ENCODE measurements around the gene PDLIM1. TPM values are rescaled to one million over a fixed set of nuclear protein-coding genes. Genes with fewer than 3 reads are reported as not detected.
A peak's percentile ranks its signal among the peaks of the same experiment; 100 is the strongest.

PDLIM1 gene
- total and polyA plus RNA-seq, 2 of the 8 experiments (the other 6 are each of a cell fraction or from before 2014, with no cell fraction given), result 169 to 245 TPM

DNA sequence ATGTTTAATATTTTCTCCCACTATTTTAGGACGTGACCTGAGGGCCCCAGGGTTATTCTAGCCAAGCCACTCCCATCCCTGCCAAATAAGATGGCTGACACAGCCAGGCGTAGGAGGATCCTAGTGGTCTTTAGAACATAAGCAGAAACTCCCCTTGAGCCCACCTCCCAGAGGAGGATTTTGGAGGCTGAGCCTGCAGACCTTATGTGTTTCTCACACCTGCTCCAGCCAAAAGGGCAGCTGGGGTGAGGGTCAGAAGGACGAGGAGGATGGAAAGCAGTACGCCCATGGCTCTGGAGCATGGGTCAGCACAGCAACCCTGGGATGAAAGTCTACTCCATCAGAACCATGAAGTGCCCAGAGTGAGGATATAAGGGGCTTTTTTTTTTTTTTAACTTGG is 39.9 kb downstream of the PDLIM1 start:
- no peak overlapping the region for H2AK5ac ChIP-seq (ENCODE audit: low read depth, low read length)
- H4K20me1 ChIP-seq (replicated peaks in 1 of 2; ENCODE audit: control insufficient read depth in 1 of 2, insufficient read depth in 2 of 2, low read length in 2 of 2), result no peaks in the 10 kb centered on the region
- FAIRE-seq (no peak), DNase-seq (ENCODE audit: low read depth in 1 of 2, low spot score in 2 of 2) (peak in 1 of 2 experiments; percentile 32)
- no peak overlapping the region for H4K8ac ChIP-seq (ENCODE audit: extremely low read depth, insufficient read depth, low read length)
- no peak overlapping the region for H3K4me2 ChIP-seq (ENCODE audit: insufficient read depth in 1 of 2, low read depth in 2 of 2, low read length in 2 of 2)
- no peak overlapping the region for H3K14ac ChIP-seq (ENCODE audit: insufficient read length)
- WGBS, 2 experiments (ENCODE audit: extremely low coverage in 1 of 2, insufficient coverage in 1 of 2, insufficient read length in 1 of 2, insufficient replicate concordance in 2 of 2, low coverage in 1 of 2, low lambda C conversion rate in 2 of 2, missing lambda C conversion rate in 1 of 2), result 92% methylated on average over 4 of the region's 4 CpGs; no CpG with 5 or more reads in 1 of the 2 experiments
- H3K79me1 ChIP-seq (ENCODE audit: low read depth, low read length), result peaks cover 4% of the 10 kb centered on the region; the same call in 1 of the 2 replicates
- no peak overlapping the region for H3K23ac ChIP-seq (ENCODE audit: insufficient read length)
- no peaks in the 10 kb centered on the region for H3K27me3 ChIP-seq (replicated peaks in 1 of 4; ENCODE audit: control insufficient read depth in 3 of 4, extremely low read depth in 1 of 4, insufficient read depth in 3 of 4, low read length in 3 of 4)
- H3K4me3 ChIP-seq (ENCODE audit: extremely low read depth in 1 of 4, insufficient read depth in 2 of 4, low read depth in 3 of 4, low read length in 4 of 4), result no peak overlapping the region
- no peak overlapping the region for H3K27ac ChIP-seq (ENCODE audit: low read depth, low read length)
- H4K91ac ChIP-seq (replicated peaks; ENCODE audit: insufficient read length, low read length), result no peak overlapping the region
- H3K18ac ChIP-seq (ENCODE audit: extremely low read depth, low read length), result no peak overlapping the region
- peak overlapping the region; percentile 40; the same call in 1 of the 2 replicates for H2BK15ac ChIP-seq (ENCODE audit: low read length)
- no peak overlapping the region for H3K9ac ChIP-seq (replicated peaks in 1 of 4; ENCODE audit: extremely low read depth in 1 of 4, low read depth in 3 of 4, low read length in 3 of 4)
- peaks cover 3% of the 10 kb centered on the region; the same call in 1 of the 2 replicates for H3K23me2 ChIP-seq (ENCODE audit: low read depth, low read length)
- H2BK120ac ChIP-seq (replicated peaks; ENCODE audit: low read depth, low read length), result no peak overlapping the region
- peaks cover 0 to 11% (median 2%) of the 10 kb centered on the region in 4 experiments; a peak in 4 of 7 replicates for H3K4me1 ChIP-seq (replicated peaks in 1 of 4; ENCODE audit: control insufficient read depth in 3 of 4, insufficient read depth in 4 of 4, low read length in 3 of 4)
- H3K4ac ChIP-seq (replicated peaks; ENCODE audit: insufficient read length, low read depth, low read length), result no peak overlapping the region
- POLR2A ChIA-PET (ENCODE audit: partially characterized antibody), result no interaction called here
- H4K5ac ChIP-seq (ENCODE audit: insufficient read length, low read depth, low read length), result no peak overlapping the region
- H3K56ac ChIP-seq (replicated peaks; ENCODE audit: insufficient read length, low read depth, low read length), result no peak overlapping the region
- TF ChIP-seq SAP30 (IDR thresholded peaks at IDR 0.05; ENCODE audit: insufficient read depth, insufficient replicate concordance, low read length) (no peak), YY1 (IDR thresholded peaks at IDR 0.05; ENCODE audit: low read depth, low read length) (peak; percentile 59; the same call in 1 of the 2 replicates), RNF2 (IDR thresholded peaks at IDR 0.05; ENCODE audit: borderline replicate concordance, low read depth, low read length, missing control alignments, poor library complexity, severe bottlenecking) (no peak)
- peaks cover 0 to 43% of the 10 kb centered on the region in 2 experiments; a peak in 2 of 4 replicates for H3K79me2 ChIP-seq (ENCODE audit: control insufficient read depth in 1 of 2, insufficient read depth in 2 of 2, low read length in 2 of 2)
- no peaks in the 10 kb centered on the region for H3K9me3 ChIP-seq (ENCODE audit: insufficient read depth in 2 of 2, low read depth in 1 of 2, low read length in 1 of 2)
- no peak overlapping the region for H2BK12ac ChIP-seq (ENCODE audit: low read depth, low read length)
- peaks cover 0 to 9% (median 5%) of the 10 kb centered on the region in 4 experiments; a peak in 6 of 8 replicates for H3K36me3 ChIP-seq (ENCODE audit: control insufficient read depth in 2 of 4, insufficient read depth in 4 of 4, low read length in 3 of 4)
- H2AFZ ChIP-seq (ENCODE audit: low read length), result no peak overlapping the region
- 0 out of 2 replicates have a peak overlapping the region, but pooled peaks have one; percentile 69 for H2BK5ac ChIP-seq (ENCODE audit: low read depth, low read length)
- CTCF ChIA-PET (ENCODE audit: partially characterized antibody), result interaction anchor here (0.7 to 1.8 kb wide), 5 partner anchors 8 to 111 kb away, joined by 3 to 6 read pairs (median 3); no protein-coding TSS in a partner anchor
- H2BK20ac ChIP-seq (ENCODE audit: low read length), result no peak overlapping the region

All from H1 (cell line).